Natural killer cell treated with Interleukin-12 subunit alpha and Interleukin-12 subunit beta and Interleukin-15 and Interleukin-18, amount 100 ng/mL, for 72 hours (primary cell): ENCODE measurements around the gene PIP5KL1. TPM values are rescaled to one million over a fixed set of nuclear protein-coding genes. Genes with fewer than 3 reads are reported as not detected.

Experiments
- ATAC-seq, 2 donors: fragments of 150-1000 bp; cut with Tn5 transposase in 1 of 2; sonication (Bioruptor Pico), chemical (Tn5 transposase) in 1 of 2; 2 replicates each; pipeline ENCODE4 v1.10.0; 2021
- DNase-seq: peaks from one replicate; pipeline ENCODE4 v3.0.0; 2022; ENCODE audit warnings: low spot score
- H3K27ac Mint-ChIP-seq, 2 donors: 1 replicate in 1 of 2; 2 replicates in 1 of 2; pipeline ENCODE4 v1.8.0; 2022; ENCODE audit warnings: mixed read lengths in 2 of 2, mild to moderate bottlenecking in 1 of 2, moderate library complexity in 1 of 2
- H3K27me3 Mint-ChIP-seq, 2 donors: 1 replicate in 1 of 2; 2 replicates in 1 of 2; pipeline ENCODE4 v1.8.0; 2022; ENCODE audit warnings: mixed read lengths in 2 of 2
- H3K36me3 Mint-ChIP-seq: one replicate; pipeline ENCODE4 v1.8.0; 2022; ENCODE audit warnings: mixed read lengths
- H3K4me1 Mint-ChIP-seq, 2 donors: 1 replicate in 1 of 2; 2 replicates in 1 of 2; pipeline ENCODE4 v1.8.0; 2022; ENCODE audit warnings: low read depth in 2 of 2, mixed read lengths in 2 of 2, mild to moderate bottlenecking in 1 of 2
- H3K4me3 Mint-ChIP-seq: one replicate; pipeline ENCODE4 v1.8.0; 2022; ENCODE audit warnings: mixed read lengths
- H3K9me3 Mint-ChIP-seq: 2 replicates; pipeline ENCODE4 v1.8.0; 2022; ENCODE audit warnings: mixed read lengths
- total RNA-seq, 2 donors: library from RNA; stranded (reverse); gene quantifications; one replicate each; pipeline ENCODE4 v1.2.3, GENCODE V29; 2022

Gene PIP5KL1
- total RNA-seq, 2 donors from 2014 or later = 2.7 to 3.7 TPM

GRCh38 chr9:127926906-127927200 is 3.7 kb downstream of the PIP5KL1 start:
- peaks cover 15 to 17% of the 10 kb centered on the region in 2 donors for H3K27me3 Mint-ChIP-seq
- H3K4me1 Mint-ChIP-seq = peaks cover 13 to 15% of the 10 kb centered on the region in 2 donors
- DNase-seq (no peak), ATAC-seq (no peak)
- no peak overlapping the region for H3K27ac Mint-ChIP-seq
- H3K9me3 Mint-ChIP-seq = no peaks in the 10 kb centered on the region
- H3K36me3 Mint-ChIP-seq = no peaks in the 10 kb centered on the region
- no peak overlapping the region for H3K4me3 Mint-ChIP-seq

DNA sequence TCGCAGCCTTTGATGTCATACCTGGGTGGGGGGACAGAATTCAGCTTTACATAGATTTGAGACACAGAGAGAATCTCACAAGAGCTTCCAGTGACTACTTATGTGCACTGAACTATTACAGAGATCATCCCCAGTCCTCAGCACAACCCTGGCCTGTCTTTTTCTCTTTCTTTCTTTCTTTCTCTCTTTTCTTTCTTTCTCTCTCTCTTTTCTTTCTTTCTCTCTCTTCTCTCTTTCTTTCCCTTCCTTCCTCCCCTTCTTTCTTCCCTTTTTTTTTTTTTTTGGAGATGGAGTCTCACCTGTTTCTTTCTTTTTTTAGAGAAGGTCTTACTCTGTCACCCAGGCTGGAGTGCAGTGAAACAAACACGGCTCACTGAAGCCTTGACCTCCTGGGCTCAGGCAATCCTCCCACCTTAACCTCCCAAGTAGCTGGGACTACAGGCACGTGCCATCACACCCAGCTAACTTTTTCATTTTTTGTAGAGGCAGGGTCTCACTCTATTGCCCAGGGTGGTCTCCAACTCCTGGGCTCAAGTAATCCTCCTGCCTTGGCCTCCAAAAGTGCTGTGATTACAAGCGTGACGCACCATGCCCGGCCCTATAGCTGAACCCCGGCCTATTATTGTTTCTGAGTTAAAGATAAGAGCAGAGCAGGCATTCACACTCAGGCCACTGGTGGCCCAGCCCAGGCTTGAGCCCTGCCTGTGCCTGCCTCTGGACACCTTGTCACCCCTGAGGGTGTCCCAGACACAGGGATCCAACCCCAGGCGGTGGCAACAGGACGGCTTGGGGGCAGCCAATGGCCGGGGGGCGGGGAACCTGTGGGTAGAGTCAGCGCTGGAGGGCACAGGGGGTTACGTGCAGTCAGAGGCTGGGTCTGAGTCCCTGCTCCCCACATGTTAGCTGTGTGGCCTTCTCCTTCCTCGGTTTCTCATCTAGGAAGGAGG is 4.3 kb downstream of the PIP5KL1 start:
- no peak overlapping the region for H3K4me3 Mint-ChIP-seq
- no peak for DNase-seq

GRCh38 chr9:127924736-127925444 is 5.7 kb downstream of the PIP5KL1 start:
- Mint-ChIP-seq H3K4me1 (peaks cover 5 to 10% of the 10 kb centered on the region in 2 donors), H3K27me3 (peaks cover 15 to 17% of the 10 kb centered on the region in 2 donors), H3K27ac (no peak overlapping the region), H3K4me3 (no peak overlapping the region), H3K9me3 (no peaks in the 10 kb centered on the region), H3K36me3 (no peaks in the 10 kb centered on the region)
- DNase-seq (no peak), ATAC-seq (no peak)

More for the DNA sequence above, 4.3 kb downstream of the PIP5KL1 start:
- H3K27me3 Mint-ChIP-seq = peaks cover 15 to 17% of the 10 kb centered on the region in 2 donors
- H3K9me3 Mint-ChIP-seq = no peaks in the 10 kb centered on the region
- no peaks in the 10 kb centered on the region for H3K36me3 Mint-ChIP-seq
- no peak overlapping the region for H3K27ac Mint-ChIP-seq
- no peak for ATAC-seq
- H3K4me1 Mint-ChIP-seq = peaks cover 10 to 13% of the 10 kb centered on the region in 2 donors

- Mint-ChIP-seq H3K27me3 (peaks cover 15 to 16% of the 10 kb centered on the region in 2 donors), H3K36me3 (no peaks in the 10 kb centered on the region), H3K4me1 (peaks cover 16 to 18% of the 10 kb centered on the region in 2 donors), H3K9me3 (no peaks in the 10 kb centered on the region), H3K27ac (no peak overlapping the region), H3K4me3 (no peak overlapping the region)
- no peak for ATAC-seq
- no peak for DNase-seq
These were observed 6.8 kb downstream of the PIP5KL1 start for GRCh38 chr9:127923771-127924170.

- DNase-seq (no peak), ATAC-seq (no peak)
- H3K27me3 Mint-ChIP-seq = peaks cover 13 to 15% of the 10 kb centered on the region in 2 donors
- H3K9me3 Mint-ChIP-seq = no peaks in the 10 kb centered on the region
- no peak overlapping the region for H3K4me3 Mint-ChIP-seq
- no peak overlapping the region for H3K27ac Mint-ChIP-seq
- no peaks in the 10 kb centered on the region for H3K36me3 Mint-ChIP-seq
- H3K4me1 Mint-ChIP-seq = peaks cover 23% of the 10 kb centered on the region in 2 donors
These were observed 7.5 kb downstream of the PIP5KL1 start for GRCh38 chr9:127923046-127923445.

DNA sequence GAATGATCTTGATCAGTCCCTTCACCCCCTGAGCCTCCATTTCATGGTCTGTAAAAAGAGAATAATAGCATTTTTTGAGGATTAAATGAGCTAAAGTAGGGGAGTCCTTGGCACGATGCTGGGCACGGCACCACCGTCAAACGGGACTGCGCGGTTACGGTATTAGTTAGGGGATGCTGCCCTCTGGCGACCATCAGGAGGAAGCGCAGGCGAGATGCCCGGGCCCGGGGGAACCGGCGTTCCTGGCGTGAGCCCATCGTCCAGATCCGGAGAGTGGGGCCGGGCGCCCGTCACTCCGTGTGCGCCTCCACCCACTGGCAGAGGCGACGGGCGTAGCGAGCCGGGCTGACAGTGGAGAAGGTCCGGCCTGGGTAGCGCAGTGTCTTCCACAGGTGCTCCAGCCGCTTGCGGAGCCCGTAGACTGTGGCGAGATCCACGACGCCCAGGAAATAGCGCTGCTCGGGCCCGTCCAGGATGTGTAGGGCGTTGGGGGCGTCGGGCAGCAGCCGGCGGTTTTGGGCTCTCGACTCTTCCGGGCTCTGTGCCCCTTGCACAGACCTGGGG is 8.9 kb downstream of the PIP5KL1 start:
- H3K4me1 Mint-ChIP-seq = peaks cover 29 to 33% of the 10 kb centered on the region in 2 donors
- H3K9me3 Mint-ChIP-seq = no peaks in the 10 kb centered on the region
- DNase-seq (peak; percentile 82), ATAC-seq (peak; percentile 56 to 57)
- H3K27ac Mint-ChIP-seq = no peak overlapping the region
- no peaks in the 10 kb centered on the region for H3K36me3 Mint-ChIP-seq
- H3K27me3 Mint-ChIP-seq = peaks cover 13 to 15% of the 10 kb centered on the region in 2 donors
- H3K4me3 Mint-ChIP-seq = peak overlapping the region; percentile 36

DNA sequence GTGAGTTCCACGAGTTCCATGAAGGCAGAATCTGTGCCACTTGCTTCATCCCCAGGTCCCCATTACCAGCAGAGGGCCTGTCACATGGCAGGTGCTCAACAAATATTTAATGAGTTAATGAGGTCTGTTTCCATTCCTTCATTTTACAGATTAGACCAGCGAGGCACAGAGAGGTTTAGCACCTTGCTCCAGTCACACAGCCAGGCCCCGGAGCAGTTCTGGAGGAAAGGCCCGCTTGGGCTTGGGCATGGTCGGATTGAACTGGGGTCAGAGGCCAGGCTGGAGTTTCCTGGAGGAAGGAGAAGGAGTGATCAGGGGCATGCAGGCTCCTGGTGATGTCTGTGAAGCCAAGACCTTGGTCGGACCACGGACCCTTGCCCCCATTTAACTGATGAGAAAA is 9.8 kb downstream of the PIP5KL1 start:
- Mint-ChIP-seq H3K4me1 (peaks cover 28 to 31% of the 10 kb centered on the region in 2 donors), H3K9me3 (no peaks in the 10 kb centered on the region), H3K36me3 (no peaks in the 10 kb centered on the region), H3K4me3 (peak overlapping the region; percentile 17), H3K27me3 (peaks cover 9% of the 10 kb centered on the region in 2 donors), H3K27ac (no peak overlapping the region)
- no peak for DNase-seq
- no peak for ATAC-seq

DNA sequence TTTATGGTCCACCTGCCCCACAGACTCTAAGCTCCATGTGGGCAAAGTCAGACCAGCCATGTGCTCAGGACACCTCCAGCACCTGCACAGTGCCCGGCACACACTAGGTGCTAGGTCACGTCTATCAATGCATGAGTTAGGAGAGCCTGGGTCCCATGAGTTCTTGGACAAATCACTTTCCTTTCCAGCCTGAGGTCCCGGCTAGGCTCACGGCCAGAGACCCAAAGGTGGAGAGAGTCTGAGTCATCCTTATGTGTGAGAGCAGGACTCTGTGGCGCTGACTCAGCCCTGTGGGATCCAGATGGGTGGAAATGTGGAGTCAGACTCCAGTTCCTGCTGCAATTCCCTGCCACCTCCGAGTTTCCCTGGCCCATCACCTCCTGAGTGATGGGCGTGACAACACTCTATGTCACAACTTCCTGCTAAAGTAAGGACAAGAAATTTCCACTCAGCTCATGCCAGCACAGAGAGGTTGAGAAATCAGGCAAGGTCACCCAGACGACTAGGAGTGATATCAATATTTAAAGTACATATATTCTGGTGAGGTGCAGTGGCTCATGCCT is 11.2 kb downstream of the PIP5KL1 start:
- Mint-ChIP-seq H3K36me3 (no peaks in the 10 kb centered on the region), H3K4me3 (peak overlapping the region; percentile 56), H3K9me3 (no peaks in the 10 kb centered on the region), H3K27me3 (peaks cover 0 to 2% of the 10 kb centered on the region in 2 donors), H3K4me1 (peaks cover 28 to 35% of the 10 kb centered on the region in 2 donors), H3K27ac (peak overlapping the region; percentile 64 to 92)
- peak; percentile 9 to 43 for ATAC-seq
- DNase-seq = no peak

DNA sequence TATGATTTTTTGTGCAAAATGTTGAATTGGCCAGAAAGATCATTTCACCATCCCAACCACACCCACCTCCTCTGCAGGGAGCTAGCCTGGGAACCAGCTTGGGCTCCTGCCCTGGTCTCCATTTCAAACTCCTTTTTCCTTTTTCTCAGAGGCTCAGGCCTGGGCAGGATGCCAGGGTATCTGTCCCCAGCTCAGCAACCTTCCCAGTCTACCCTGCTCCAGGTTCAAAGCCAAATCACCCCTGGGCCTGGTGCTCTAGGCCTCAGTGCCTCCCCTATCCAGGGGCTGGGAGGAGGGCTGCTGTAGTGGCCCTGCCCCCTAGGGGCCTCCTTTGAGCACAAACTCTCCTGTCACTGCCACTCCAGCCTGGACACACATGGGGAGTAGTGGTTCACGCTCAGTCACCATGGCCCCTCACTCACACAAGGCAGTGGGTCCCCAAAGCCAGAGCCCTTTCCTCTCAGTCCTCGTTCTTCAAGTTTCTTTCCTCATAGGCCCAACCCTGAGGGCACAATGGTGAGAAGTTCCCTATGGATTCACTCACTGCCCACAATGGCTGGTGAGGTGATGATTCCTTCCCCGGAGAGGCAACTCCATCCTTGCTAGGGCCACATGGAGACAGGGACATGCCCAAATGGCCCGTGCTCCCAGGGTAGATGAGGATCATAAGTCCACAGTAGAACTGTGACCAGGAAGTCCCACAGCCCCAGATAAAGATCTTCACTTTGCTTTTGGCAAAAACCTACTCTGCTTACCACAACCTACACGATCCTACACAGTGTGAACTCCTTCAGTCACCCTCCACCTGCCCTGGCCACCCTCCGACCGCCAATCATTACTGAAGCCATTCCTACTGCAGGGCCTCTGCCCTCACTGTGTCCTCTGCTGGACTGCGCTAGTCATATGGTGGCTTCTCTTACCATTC is 12.1 kb downstream of the PIP5KL1 start:
- Mint-ChIP-seq H3K9me3 (no peaks in the 10 kb centered on the region), H3K27ac (peak overlapping the region; percentile 64 to 92), H3K36me3 (no peaks in the 10 kb centered on the region), H3K4me1 (peaks cover 28 to 35% of the 10 kb centered on the region in 2 donors), H3K4me3 (peak overlapping the region; percentile 56), H3K27me3 (no peaks in the 10 kb centered on the region)
- no peak for DNase-seq
- ATAC-seq = no peak

DNA sequence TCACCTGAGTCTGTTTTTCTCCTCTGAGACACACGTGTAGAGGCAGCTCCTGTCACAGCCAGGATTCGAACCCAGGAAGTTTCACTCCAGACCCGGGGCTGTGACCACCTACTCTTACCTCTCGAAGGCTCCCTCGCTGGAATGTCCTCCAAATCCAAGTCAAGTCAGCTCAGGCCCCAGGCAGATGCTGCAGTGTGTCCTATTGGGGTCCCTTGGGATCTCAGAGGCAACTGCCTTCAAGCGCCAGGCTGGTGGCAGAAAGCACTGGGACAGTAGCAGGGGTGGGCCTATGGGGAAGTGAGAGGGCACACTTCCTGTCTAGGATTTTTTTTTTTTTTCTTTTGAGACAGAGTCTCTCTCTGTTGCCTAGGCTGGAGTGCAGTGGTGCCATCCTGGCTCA is 13.0 kb downstream of the PIP5KL1 start:
- no peak for DNase-seq
- H3K4me3 Mint-ChIP-seq = peak overlapping the region; percentile 71
- H3K4me1 Mint-ChIP-seq = peaks cover 28 to 35% of the 10 kb centered on the region in 2 donors

GRCh38 chr9:127916720-127917581 is 13.6 kb downstream of the PIP5KL1 start, which contains the start of gene ST6GALNAC4:
ST6GALNAC4 (minus strand) TSS chr9:127917041; CDS start chr9:127916419, 622 bp downstream.
- peaks cover 28 to 35% of the 10 kb centered on the region in 2 donors for H3K4me1 Mint-ChIP-seq
- DNase-seq (peak; percentile 96), ATAC-seq (peak; percentile 97 to 99)
- no peaks in the 10 kb centered on the region for H3K9me3 Mint-ChIP-seq
- H3K4me3 Mint-ChIP-seq = peak within 1 kb of the TSS; percentile 71
- H3K27ac Mint-ChIP-seq = no peak within 1 kb of the TSS
- no peaks in the 10 kb centered on the region for H3K36me3 Mint-ChIP-seq
- H3K27me3 Mint-ChIP-seq = no peaks in the 10 kb centered on the region

More for the DNA sequence above, 13.0 kb downstream of the PIP5KL1 start:
- Mint-ChIP-seq H3K36me3 (no peaks in the 10 kb centered on the region), H3K27ac (no peak overlapping the region), H3K27me3 (no peaks in the 10 kb centered on the region), H3K9me3 (no peaks in the 10 kb centered on the region)
- no peak for ATAC-seq
